HL-60 (cell line): ENCODE data around the gene AKAP8.

Experiments used
- DNase-seq, 2 experiments: peaks; one replicate each; pipeline ENCODE4 v3.0.0-alpha.2; 2010 to 2020; ENCODE audit warnings: low read depth in 1 of 2, low spot score in 1 of 2
- H3K27ac ChIP-seq: fragments of 250-450 bp; sonication (Bioruptor Pico); replicated peaks from 2 replicates; pipeline ENCODE4 v1.5.1; 2020; ENCODE audit warnings: mild to moderate bottlenecking, moderate library complexity
- H3K27me3 ChIP-seq: fragments of 250-450 bp; sonication (Bioruptor Pico); 2 replicates; pipeline ENCODE4 v1.5.1; 2021; ENCODE audit warnings: mild to moderate bottlenecking, moderate library complexity; ENCODE audit not compliant: insufficient read depth, poor library complexity, severe bottlenecking
- H3K4me3 ChIP-seq: replicated peaks from 2 replicates; pipeline ENCODE4 v1.5.1; 2011; ENCODE audit warnings: mild to moderate bottlenecking, control low read depth, low read length; ENCODE audit not compliant: insufficient read depth
- CTCF ChIP-seq: IDR thresholded peaks from one replicate; pipeline ENCODE4 v1.5.1; 2011; ENCODE audit warnings: low read length, control low read depth, inconsistent platforms; ENCODE audit not compliant: insufficient read depth
- GABPA ChIP-seq: IDR thresholded peaks from 2 replicates; pipeline ENCODE4 v1.6.1; 2012; ENCODE audit warnings: low read depth
- POLR2AphosphoS5 ChIP-seq: IDR thresholded peaks from 2 replicates; pipeline ENCODE4 v1.6.1; 2012; ENCODE audit warnings: low read depth
- REST ChIP-seq: IDR thresholded peaks from 2 replicates; pipeline ENCODE4 v1.6.1; 2012; ENCODE audit warnings: low read depth; ENCODE audit not compliant: insufficient replicate concordance
- SPI1 ChIP-seq: IDR thresholded peaks from 2 replicates; pipeline ENCODE4 v1.6.1; 2012; ENCODE audit warnings: low read depth, mild to moderate bottlenecking, borderline replicate concordance

Gene AKAP8

GRCh38 chr19:15424121-15424520 lies 44.5 kb upstream of the AKAP8 start:
- H3K27me3 ChIP-seq: no peaks in the 10 kb centered on the region
- no peak for TF ChIP-seq GABPA
- no peak for TF ChIP-seq CTCF
- no peak for TF ChIP-seq SPI1
- no peak for TF ChIP-seq REST
- TF ChIP-seq POLR2AphosphoS5: no peak
- H3K27ac ChIP-seq: no peak overlapping the region
- no peak overlapping the region for H3K4me3 ChIP-seq
- DNase-seq: no peak

GRCh38 chr19:15423130-15423529 lies 43.5 kb upstream of the AKAP8 start:
- no peak for DNase-seq
- Histone ChIP-seq H3K4me3 (no peak overlapping the region), H3K27me3 (no peaks in the 10 kb centered on the region), H3K27ac (no peak overlapping the region)
- TF ChIP-seq REST: no peak
- no peak for TF ChIP-seq CTCF
- TF ChIP-seq SPI1: no peak
- TF ChIP-seq POLR2AphosphoS5: no peak
- no peak for TF ChIP-seq GABPA

GRCh38 chr19:15422296-15423075 lies 42.9 kb upstream of the AKAP8 start:
- DNase-seq: no peak
- no peak overlapping the region for H3K27ac ChIP-seq
- TF ChIP-seq POLR2AphosphoS5 (no peak), SPI1 (peak; percentile 7; the same call in 1 of the 2 replicates)
- no peak overlapping the region for H3K4me3 ChIP-seq
- H3K27me3 ChIP-seq: no peaks in the 10 kb centered on the region

- Histone ChIP-seq H3K27me3 (no peaks in the 10 kb centered on the region), H3K27ac (no peak overlapping the region), H3K4me3 (no peak overlapping the region)
- no peak for DNase-seq
- TF ChIP-seq POLR2AphosphoS5 (no peak), REST (no peak), SPI1 (no peak), CTCF (no peak), GABPA (no peak)
These were observed 42.2 kb upstream of the AKAP8 start for GRCh38 chr19:15421721-15422260.
